ENCODE results near the gene KRTAP10-12. TPM values are rescaled to one million over a fixed set of nuclear protein-coding genes. Genes with fewer than 3 reads are reported as not detected.

Gene KRTAP10-12
- polyA plus RNA-seq, 3 donors, result not detected

- no peak for TF ChIP-seq CTCF (IDR thresholded peaks at IDR 0.05)
- 98% methylated on average over 5 of the region's 10 CpGs for WGBS (ENCODE audit: insufficient coverage)
- no peaks in the 10 kb centered on the region for H3K36me3 ChIP-seq (replicated peaks in 1 of 2; ENCODE audit: control insufficient read depth in 1 of 2, insufficient read depth in 2 of 2, low read length in 2 of 2)
- no peak overlapping the region for H3K4me3 ChIP-seq (replicated peaks in 1 of 3; ENCODE audit: low read depth in 2 of 3, low read length in 3 of 3)
- no peaks in the 10 kb centered on the region for H3K27me3 ChIP-seq (ENCODE audit: control insufficient read depth in 2 of 2, insufficient read depth in 2 of 2, low read length in 2 of 2)
- no peaks in the 10 kb centered on the region for H4K20me1 ChIP-seq (ENCODE audit: insufficient read depth, low read length)
- intact Hi-C loops (cut with micrococcal nuclease), result no loop called here
- no peak for DNase-seq
- H3K27me3 Mint-ChIP-seq (ENCODE audit: low read depth in 3 of 3), result peaks cover 2 to 13% (median 11%) of the 10 kb centered on the region in 3 donors
- H3K4me1 Mint-ChIP-seq, result peaks cover 3% of the 10 kb centered on the region
- H3K9me3 Mint-ChIP-seq, result peaks cover 23 to 45% (median 34%) of the 10 kb centered on the region in 7 donors
- H3K36me3 Mint-ChIP-seq, result no peaks in the 10 kb centered on the region
- H3K4me2 ChIP-seq (replicated peaks; ENCODE audit: extremely low read depth, low read length, poor library complexity, severe bottlenecking), result no peak overlapping the region
- no peaks in the 10 kb centered on the region for H3K4me1 ChIP-seq (ENCODE audit: control insufficient read depth in 1 of 2, insufficient read depth in 2 of 2, low read length in 2 of 2)
- no peak overlapping the region for H3K27ac Mint-ChIP-seq
- no peaks in the 10 kb centered on the region for H3K79me2 ChIP-seq (ENCODE audit: insufficient read depth, low read length)
- H2AFZ ChIP-seq (ENCODE audit: insufficient read depth, low read depth, low read length, poor library complexity, severe bottlenecking), result no peak overlapping the region
- no peak overlapping the region for H3K4me3 Mint-ChIP-seq
- peaks cover 23 to 35% of the 10 kb centered on the region in 2 donors for H3K9me3 ChIP-seq (replicated peaks in 1 of 2; ENCODE audit: control insufficient read depth in 1 of 2, insufficient read depth in 1 of 2, low read length in 2 of 2)
- H3K9ac ChIP-seq (ENCODE audit: insufficient read depth, low read length, poor library complexity, severe bottlenecking), result no peak overlapping the region
- H3K27ac ChIP-seq (ENCODE audit: low read depth in 1 of 2, low read length in 2 of 2), result no peak overlapping the region
Measured at GRCh38 chr21:44732263-44732662, 35.3 kb downstream of the KRTAP10-12 start.

- Mint-ChIP-seq H3K27ac (peak overlapping the region in 1 of 7 donors; percentile 38), H3K4me3 (no peak overlapping the region)
- H3K36me3 ChIP-seq (replicated peaks in 1 of 2; ENCODE audit: control insufficient read depth in 1 of 2, insufficient read depth in 2 of 2, low read length in 2 of 2), result no peaks in the 10 kb centered on the region
Measured at GRCh38 chr21:44732956-44733355, 36.0 kb downstream of the KRTAP10-12 start.

More at GRCh38 chr21:44732956-44733355, 36.0 kb downstream of the KRTAP10-12 start:
- Histone ChIP-seq H3K27me3 (ENCODE audit: control insufficient read depth in 2 of 2, insufficient read depth in 2 of 2, low read length in 2 of 2) (no peaks in the 10 kb centered on the region), H3K4me2 (replicated peaks; ENCODE audit: extremely low read depth, low read length, poor library complexity, severe bottlenecking) (no peak overlapping the region), H3K9ac (ENCODE audit: insufficient read depth, low read length, poor library complexity, severe bottlenecking) (no peak overlapping the region), H3K4me3 (replicated peaks in 1 of 3; ENCODE audit: low read depth in 2 of 3, low read length in 3 of 3) (no peak overlapping the region), H3K79me2 (ENCODE audit: insufficient read depth, low read length) (no peaks in the 10 kb centered on the region), H2AFZ (ENCODE audit: insufficient read depth, low read depth, low read length, poor library complexity, severe bottlenecking) (no peak overlapping the region), H4K20me1 (ENCODE audit: insufficient read depth, low read length) (no peaks in the 10 kb centered on the region), H3K4me1 (ENCODE audit: control insufficient read depth in 1 of 2, insufficient read depth in 2 of 2, low read length in 2 of 2) (no peaks in the 10 kb centered on the region), H3K9me3 (replicated peaks in 1 of 2; ENCODE audit: control insufficient read depth in 1 of 2, insufficient read depth in 1 of 2, low read length in 2 of 2) (peaks cover 30 to 42% of the 10 kb centered on the region in 2 donors), H3K27ac (ENCODE audit: low read depth in 1 of 2, low read length in 2 of 2) (no peak overlapping the region)
- peaks cover 3% of the 10 kb centered on the region for H3K4me1 Mint-ChIP-seq
- H3K36me3 Mint-ChIP-seq, result no peaks in the 10 kb centered on the region
- WGBS (ENCODE audit: insufficient coverage), result 93% methylated on average over 9 of the region's 11 CpGs
- peaks cover 29 to 51% (median 40%) of the 10 kb centered on the region in 7 donors for H3K9me3 Mint-ChIP-seq
- no peak for TF ChIP-seq CTCF (IDR thresholded peaks at IDR 0.05)
- no peak for DNase-seq
- intact Hi-C loops (cut with micrococcal nuclease), result no loop called here
- peaks cover 2 to 11% (median 9%) of the 10 kb centered on the region in 3 donors for H3K27me3 Mint-ChIP-seq (ENCODE audit: low read depth in 3 of 3)

Measured in CD14-positive monocyte (primary cell).